ENCODE data around the gene TMEM63B. TPM values are rescaled to one million over a fixed set of nuclear protein-coding genes. Genes with fewer than 3 reads are reported as not detected.

The TMEM63B gene
- total RNA-seq, 1 donor from 2014 or later, result 45.5 TPM

DNA sequence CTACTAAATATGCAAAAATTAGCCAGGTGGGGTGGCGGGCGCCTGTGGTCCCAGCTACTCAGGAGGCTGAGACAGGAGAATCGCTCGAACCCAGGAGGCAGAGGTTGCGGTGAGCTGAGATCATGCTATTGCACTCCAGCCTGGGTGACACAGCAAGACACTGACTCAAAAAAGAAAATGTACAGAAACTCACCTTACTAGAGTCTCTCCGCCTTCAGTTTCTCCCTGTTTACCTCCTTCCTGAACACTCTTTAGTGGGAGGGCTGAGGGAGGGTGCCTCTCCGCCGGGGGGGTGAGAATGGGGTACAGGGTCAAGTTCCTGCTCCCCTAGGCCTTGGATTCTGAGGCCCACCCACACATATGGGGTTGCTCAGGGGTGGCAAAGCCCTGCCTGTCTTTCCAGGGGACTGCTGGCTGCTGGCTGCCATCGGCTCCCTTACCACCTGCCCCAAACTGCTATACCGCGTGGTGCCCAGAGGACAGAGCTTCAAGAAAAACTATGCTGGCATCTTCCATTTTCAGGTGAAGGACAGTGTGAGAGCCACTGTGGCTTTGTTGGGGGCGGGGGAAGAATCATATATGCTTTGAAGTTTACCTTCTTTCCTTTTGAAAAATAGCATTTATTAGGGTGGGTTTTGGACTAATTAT lies 44.7 kb downstream of the TMEM63B start:
- TF ChIP-seq, protein P1, sequence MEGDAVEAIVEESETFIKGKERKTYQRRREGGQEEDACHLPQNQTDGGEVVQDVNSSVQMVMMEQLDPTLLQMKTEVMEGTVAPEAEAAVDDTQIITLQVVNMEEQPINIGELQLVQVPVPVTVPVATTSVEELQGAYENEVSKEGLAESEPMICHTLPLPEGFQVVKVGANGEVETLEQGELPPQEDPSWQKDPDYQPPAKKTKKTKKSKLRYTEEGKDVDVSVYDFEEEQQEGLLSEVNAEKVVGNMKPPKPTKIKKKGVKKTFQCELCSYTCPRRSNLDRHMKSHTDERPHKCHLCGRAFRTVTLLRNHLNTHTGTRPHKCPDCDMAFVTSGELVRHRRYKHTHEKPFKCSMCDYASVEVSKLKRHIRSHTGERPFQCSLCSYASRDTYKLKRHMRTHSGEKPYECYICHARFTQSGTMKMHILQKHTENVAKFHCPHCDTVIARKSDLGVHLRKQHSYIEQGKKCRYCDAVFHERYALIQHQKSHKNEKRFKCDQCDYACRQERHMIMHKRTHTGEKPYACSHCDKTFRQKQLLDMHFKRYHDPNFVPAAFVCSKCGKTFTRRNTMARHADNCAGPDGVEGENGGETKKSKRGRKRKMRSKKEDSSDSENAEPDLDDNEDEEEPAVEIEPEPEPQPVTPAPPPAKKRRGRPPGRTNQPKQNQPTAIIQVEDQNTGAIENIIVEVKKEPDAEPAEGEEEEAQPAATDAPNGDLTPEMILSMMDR (conservative IDR thresholded peaks at IDR 0.05), result no peak
- Mint-ChIP-seq H3K4me3 (no peak overlapping the region), H3K27me3 (peaks cover 10% of the 10 kb centered on the region), H3K9me3 (no peaks in the 10 kb centered on the region), H3K4me1 (ENCODE audit: unreplicated experiment) (peaks cover 6% of the 10 kb centered on the region), H3K36me3 (no peaks in the 10 kb centered on the region), H3K27ac (no peak overlapping the region)
- no peak for DNase-seq (ENCODE audit: extremely low spot score, unreplicated experiment)

DNA sequence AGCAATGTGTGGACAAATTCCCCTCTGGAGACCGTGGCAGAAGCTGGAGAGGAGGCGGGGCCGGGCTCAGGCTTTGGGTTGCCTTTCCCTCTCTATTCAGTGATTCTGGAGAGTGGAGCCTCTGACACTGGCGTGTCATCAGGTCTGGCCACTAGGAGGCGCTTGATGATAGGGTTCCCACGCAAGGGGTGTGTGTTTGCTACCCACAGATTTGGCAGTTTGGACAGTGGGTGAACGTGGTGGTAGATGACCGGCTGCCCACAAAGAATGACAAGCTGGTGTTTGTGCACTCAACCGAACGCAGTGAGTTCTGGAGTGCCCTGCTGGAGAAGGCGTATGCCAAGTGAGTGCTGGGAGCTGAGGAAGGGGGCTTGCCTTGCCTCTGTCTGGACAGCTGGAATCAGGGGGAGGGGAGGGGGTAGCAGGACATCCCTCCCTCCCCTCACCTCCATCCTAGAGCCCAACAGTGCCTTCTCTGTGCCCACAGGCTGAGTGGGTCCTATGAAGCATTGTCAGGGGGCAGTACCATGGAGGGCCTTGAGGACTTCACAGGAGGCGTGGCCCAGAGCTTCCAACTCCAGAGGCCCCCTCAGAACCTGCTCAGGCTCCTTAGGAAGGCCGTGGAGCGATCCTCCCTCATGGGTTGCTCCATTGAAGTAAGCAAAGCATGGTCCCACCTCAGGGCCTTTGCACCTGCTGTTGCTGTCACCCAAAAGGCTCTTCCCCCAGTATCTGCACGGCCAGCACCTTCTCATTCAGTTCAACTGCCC lies 45.6 kb downstream of the TMEM63B start:
- peak; percentile 82 for DNase-seq (ENCODE audit: extremely low spot score, unreplicated experiment)
- Mint-ChIP-seq H3K27me3 (peaks cover 10% of the 10 kb centered on the region), H3K36me3 (no peaks in the 10 kb centered on the region), H3K4me1 (ENCODE audit: unreplicated experiment) (peaks cover 6% of the 10 kb centered on the region), H3K4me3 (no peak overlapping the region), H3K9me3 (no peaks in the 10 kb centered on the region), H3K27ac (peak overlapping the region; percentile 55)
- TF ChIP-seq, protein P1 (conservative IDR thresholded peaks at IDR 0.05), result peak; percentile 93

DNA sequence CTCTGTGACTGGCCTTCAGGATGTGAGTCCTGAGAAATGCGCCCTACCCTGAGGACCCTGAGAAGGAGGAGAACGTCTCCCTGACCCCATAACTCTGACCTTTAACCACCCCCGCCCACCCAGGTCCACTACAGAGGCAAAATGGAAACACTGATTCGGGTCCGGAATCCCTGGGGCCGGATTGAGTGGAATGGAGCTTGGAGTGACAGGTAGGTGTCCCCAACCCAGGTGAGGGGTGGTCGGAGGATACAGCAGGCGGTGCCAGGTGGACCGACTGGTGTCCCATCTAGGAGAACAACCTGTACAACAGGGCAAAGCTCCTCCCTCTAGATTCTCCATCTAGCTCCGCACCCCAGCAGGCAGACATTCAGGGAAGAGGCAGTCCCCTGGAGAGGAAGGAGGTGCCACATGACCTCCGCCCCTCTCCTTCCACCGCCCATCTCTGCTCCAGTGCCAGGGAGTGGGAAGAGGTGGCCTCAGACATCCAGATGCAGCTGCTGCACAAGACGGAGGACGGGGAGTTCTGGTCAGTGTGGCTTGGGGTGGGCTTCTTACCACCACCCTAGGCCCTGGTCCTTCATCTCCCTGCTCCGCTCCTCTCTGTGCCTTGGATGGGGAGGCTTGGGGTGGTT lies 48.9 kb downstream of the TMEM63B start:
- Mint-ChIP-seq H3K4me1 (ENCODE audit: unreplicated experiment) (peaks cover 6% of the 10 kb centered on the region), H3K4me3 (no peak overlapping the region), H3K36me3 (no peaks in the 10 kb centered on the region), H3K9me3 (no peaks in the 10 kb centered on the region), H3K27ac (no peak overlapping the region), H3K27me3 (peaks cover 6% of the 10 kb centered on the region)
- no peak for DNase-seq (ENCODE audit: extremely low spot score, unreplicated experiment)
- TF ChIP-seq, protein P1 (conservative IDR thresholded peaks at IDR 0.05), result no peak

DNA sequence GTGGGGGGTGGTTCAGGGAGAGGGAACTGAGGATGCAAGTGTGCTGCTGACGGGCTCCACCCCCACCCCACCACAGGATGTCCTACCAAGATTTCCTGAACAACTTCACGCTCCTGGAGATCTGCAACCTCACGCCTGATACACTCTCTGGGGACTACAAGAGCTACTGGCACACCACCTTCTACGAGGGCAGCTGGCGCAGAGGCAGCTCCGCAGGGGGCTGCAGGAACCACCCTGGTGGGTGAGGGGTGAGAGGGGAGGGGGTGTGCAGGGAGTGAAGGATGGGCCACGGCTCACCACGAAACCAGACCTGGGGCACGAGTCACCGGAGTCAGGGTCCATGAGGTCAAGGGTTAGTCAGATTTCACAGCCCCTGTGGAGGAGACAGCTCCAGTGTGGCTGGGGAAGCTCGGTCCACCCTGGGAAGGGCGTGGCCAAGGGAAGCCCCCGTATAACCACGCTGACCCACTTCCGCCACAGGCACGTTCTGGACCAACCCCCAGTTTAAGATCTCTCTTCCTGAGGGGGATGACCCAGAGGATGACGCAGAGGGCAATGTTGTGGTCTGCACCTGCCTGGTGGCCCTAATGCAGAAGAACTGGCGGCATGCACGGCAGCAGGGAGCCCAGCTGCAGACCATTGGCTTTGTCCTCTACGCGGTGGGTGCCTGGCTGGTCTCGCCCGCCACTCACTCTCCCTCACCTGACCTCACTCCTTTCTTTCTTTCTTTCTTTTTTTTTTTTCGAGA lies 49.6 kb downstream of the TMEM63B start:
- Mint-ChIP-seq H3K4me1 (ENCODE audit: unreplicated experiment) (peaks cover 6% of the 10 kb centered on the region), H3K4me3 (no peak overlapping the region), H3K9me3 (no peaks in the 10 kb centered on the region), H3K36me3 (no peaks in the 10 kb centered on the region), H3K27ac (no peak overlapping the region), H3K27me3 (peaks cover 4% of the 10 kb centered on the region)
- no peak for DNase-seq (ENCODE audit: extremely low spot score, unreplicated experiment)
- TF ChIP-seq, protein P1 (conservative IDR thresholded peaks at IDR 0.05), result no peak

DNA sequence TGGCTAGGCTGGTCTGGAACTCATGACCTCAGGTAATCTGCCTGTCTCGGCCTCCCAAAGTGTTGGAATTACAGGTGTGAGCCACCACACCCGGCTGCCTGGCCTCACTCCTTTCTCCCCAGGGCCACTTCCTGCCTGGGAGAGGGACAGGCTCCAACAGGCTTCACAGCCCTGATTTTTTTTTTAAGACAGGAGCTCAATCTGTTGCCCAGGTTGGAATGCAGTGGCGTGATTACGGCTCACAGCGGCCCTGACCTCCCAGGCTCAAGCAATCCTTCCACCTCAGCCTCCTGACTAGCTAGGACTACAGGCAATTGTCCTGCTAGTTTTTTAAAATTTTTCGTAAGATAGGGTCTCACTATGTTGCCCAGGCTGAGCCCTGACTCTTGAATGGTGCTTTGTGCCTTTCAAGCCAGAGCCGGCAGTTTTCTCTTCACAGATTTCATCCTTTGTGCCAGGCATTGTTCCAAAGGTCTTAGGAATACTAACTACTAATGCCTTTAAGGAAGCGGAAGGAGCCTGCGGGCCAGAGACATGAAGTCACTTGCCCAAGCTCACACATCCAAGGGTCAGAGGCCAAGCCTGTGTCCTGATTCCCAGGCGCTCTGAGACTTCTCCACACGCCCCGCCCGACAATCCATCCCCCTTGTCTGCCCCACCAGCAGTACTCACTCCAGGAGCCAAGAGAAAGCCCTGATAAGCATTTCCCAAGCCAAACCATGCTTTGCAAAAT lies 50.5 kb downstream of the TMEM63B start:
- no peaks in the 10 kb centered on the region for H3K9me3 Mint-ChIP-seq
- DNase-seq (ENCODE audit: extremely low spot score, unreplicated experiment), result no peak
- H3K4me3 Mint-ChIP-seq, result no peak overlapping the region
- TF ChIP-seq, protein P1 (conservative IDR thresholded peaks at IDR 0.05), result no peak
- peaks cover under 1% of the 10 kb centered on the region for H3K27me3 Mint-ChIP-seq
- peaks cover 1% of the 10 kb centered on the region for H3K4me1 Mint-ChIP-seq (ENCODE audit: unreplicated experiment)
- no peak overlapping the region for H3K27ac Mint-ChIP-seq
- H3K36me3 Mint-ChIP-seq, result no peaks in the 10 kb centered on the region

Measured in type B pancreatic cell (in vitro differentiated cells).